Measurements from ENCODE around the gene TRMT44. TPM values are rescaled to one million over a fixed set of nuclear protein-coding genes. Genes with fewer than 3 reads are reported as not detected.

TRMT44 gene
- polyA plus RNA-seq, 1 experiment, result 7.0 TPM

DNA sequence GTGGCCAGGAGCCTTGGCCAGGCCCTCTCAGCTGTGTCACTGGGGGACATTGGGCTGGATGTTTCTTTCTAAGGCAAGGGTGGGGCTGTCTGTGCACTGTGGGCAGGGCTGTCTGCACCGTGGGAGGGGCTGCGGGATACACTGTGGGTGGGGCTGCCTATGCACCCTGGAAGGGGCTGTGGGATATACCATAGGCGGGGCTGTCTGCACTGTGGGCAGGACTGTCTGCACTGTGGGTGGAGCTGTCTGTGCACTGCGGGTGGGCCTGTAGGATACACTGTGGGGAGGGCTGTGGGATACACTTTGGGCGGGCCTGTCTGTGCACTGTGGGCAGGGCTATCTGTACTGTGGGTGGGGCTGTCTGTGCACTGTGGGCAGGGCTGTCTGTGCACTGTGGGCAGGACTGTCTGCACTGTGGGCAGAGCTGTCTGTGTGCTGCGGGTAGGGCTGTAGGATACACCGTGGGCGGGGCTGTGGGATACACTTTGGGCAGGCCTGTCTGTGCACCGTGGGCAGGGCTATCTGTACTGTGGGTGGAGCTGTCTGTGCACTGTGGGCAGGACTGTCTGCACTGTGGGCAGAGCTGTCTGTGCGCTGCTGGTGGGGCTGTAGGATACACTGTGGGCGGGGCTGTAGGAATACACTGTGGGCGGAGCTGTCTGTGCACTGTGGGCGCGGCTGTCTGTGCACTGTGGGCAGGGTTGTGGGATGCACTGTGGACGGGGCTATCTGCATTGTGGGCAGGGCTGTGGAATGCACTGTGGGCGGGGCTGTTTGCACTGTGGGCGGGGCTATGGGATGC lies 31.1 kb upstream of the TRMT44 start:
- CTCF ChIA-PET, result interaction anchor here (0.6 to 3.2 kb wide), 7 partner anchors 108 to 606 kb away, joined by 3 to 28 read pairs (median 5); no protein-coding TSS in a partner anchor
- no peak for DNase-seq (ENCODE audit: low read depth, low spot score)

DNA sequence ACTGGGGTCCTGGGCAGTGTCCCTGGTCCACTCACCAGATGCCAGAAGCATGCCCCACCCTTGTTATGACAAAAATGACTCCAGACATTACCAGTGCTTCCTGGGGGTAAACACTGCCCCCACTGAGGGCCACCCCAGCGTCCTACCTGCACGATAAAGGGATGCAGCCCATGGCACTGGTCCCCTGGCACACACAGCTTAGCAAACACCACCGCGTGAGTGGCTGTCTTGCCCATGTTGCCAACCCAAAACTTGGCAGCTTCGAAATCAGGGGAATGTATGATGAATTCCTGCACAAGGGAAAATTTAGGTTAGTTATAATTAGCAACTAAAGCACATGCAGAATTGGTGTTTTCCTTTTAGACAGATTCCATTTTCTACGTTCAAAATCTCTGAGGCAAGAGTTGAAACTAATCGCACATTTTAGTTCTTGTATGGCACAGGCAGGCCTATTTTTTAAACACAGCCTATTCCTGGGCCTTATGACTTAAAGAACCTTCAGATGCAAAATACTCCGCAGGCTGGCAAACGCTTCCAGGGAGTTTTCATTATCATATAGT lies 30.4 kb upstream of the TRMT44 start:
- TF ChIP-seq, protein P1, sequence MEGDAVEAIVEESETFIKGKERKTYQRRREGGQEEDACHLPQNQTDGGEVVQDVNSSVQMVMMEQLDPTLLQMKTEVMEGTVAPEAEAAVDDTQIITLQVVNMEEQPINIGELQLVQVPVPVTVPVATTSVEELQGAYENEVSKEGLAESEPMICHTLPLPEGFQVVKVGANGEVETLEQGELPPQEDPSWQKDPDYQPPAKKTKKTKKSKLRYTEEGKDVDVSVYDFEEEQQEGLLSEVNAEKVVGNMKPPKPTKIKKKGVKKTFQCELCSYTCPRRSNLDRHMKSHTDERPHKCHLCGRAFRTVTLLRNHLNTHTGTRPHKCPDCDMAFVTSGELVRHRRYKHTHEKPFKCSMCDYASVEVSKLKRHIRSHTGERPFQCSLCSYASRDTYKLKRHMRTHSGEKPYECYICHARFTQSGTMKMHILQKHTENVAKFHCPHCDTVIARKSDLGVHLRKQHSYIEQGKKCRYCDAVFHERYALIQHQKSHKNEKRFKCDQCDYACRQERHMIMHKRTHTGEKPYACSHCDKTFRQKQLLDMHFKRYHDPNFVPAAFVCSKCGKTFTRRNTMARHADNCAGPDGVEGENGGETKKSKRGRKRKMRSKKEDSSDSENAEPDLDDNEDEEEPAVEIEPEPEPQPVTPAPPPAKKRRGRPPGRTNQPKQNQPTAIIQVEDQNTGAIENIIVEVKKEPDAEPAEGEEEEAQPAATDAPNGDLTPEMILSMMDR (IDR thresholded peaks at IDR 0.05; ENCODE audit: low read depth, low read length), result no peak
- DNase-seq (ENCODE audit: low read depth, low spot score), result no peak
- H3K27me3 ChIP-seq (ENCODE audit: control insufficient read depth, insufficient read depth, low read length), result no peaks in the 10 kb centered on the region
- H3K27ac ChIP-seq (ENCODE audit: low read depth, low read length), result no peak overlapping the region
- CTCF ChIA-PET, result interaction anchor here (0.6 to 1.8 kb wide), 6 partner anchors 16 to 607 kb away, joined by 3 to 16 read pairs (median 3); no protein-coding TSS in a partner anchor
- H3K9me3 ChIP-seq (ENCODE audit: control insufficient read depth, insufficient read depth, low read length), result no peaks in the 10 kb centered on the region; the same call in 1 of the 2 replicates
- H3K4me3 ChIP-seq (ENCODE audit: low read depth, low read length), result no peak overlapping the region
- POLR2A ChIA-PET, result no interaction called here

More for the DNA sequence above, 31.1 kb upstream of the TRMT44 start:
- Histone ChIP-seq H3K27ac (ENCODE audit: low read depth, low read length) (no peak overlapping the region), H3K27me3 (ENCODE audit: control insufficient read depth, insufficient read depth, low read length) (no peaks in the 10 kb centered on the region), H3K4me3 (ENCODE audit: low read depth, low read length) (no peak overlapping the region), H3K9me3 (ENCODE audit: control insufficient read depth, insufficient read depth, low read length) (no peaks in the 10 kb centered on the region; the same call in 1 of the 2 replicates)
- POLR2A ChIA-PET, result no interaction called here
- TF ChIP-seq, protein P1 (IDR thresholded peaks at IDR 0.05; ENCODE audit: low read depth, low read length), result no peak

DNA sequence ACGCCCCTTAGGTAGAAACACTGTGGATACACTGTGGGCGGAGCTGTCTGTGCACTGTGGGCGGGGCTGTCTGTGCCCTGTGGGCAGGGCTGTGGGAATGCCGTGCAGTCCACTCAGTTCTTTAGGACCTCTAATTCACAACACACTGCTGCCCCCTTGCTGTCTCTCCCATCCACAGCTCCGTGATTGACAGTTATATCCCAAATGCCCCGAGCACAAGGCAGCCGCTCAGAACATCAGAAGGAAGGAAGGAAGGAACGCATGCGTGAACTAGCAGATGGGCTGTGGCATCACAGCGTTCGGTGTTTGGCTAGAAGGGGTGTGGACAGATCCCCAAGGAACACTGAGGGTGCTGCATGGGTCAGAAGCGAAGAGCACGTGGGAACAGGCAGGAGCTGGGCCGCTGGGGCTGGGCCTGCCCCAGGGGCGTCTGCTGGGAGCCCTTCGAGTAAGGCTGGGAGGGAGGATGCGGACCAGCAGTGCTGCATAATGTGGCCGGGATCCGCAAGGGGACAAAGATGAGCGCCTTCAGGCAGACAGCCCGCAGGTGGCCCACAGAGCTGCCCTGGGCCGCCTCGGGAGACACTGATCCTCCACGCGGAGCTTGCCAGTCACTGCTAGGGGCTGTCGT lies 29.8 kb upstream of the TRMT44 start:
- H3K4me3 ChIP-seq (ENCODE audit: low read depth, low read length), result no peak overlapping the region
- TF ChIP-seq, protein P1 (IDR thresholded peaks at IDR 0.05; ENCODE audit: low read depth, low read length), result peak; percentile 38
- no peak for DNase-seq (ENCODE audit: low read depth, low spot score)
- CTCF ChIA-PET, result interaction anchor here (0.9 to 1.8 kb wide), 5 partner anchors 16 to 234 kb away, joined by 3 to 16 read pairs (median 3); no protein-coding TSS in a partner anchor
- POLR2A ChIA-PET, result no interaction called here
- H3K27me3 ChIP-seq (ENCODE audit: control insufficient read depth, insufficient read depth, low read length), result no peaks in the 10 kb centered on the region
- H3K27ac ChIP-seq (ENCODE audit: low read depth, low read length), result no peak overlapping the region
- no peaks in the 10 kb centered on the region; the same call in 1 of the 2 replicates for H3K9me3 ChIP-seq (ENCODE audit: control insufficient read depth, insufficient read depth, low read length)

GRCh38 chr4:8411351-8412180 lies 29.0 kb upstream of the TRMT44 start:
- Histone ChIP-seq H3K9me3 (ENCODE audit: control insufficient read depth, insufficient read depth, low read length) (no peaks in the 10 kb centered on the region), H3K4me3 (ENCODE audit: low read depth, low read length) (no peak overlapping the region), H3K27me3 (ENCODE audit: control insufficient read depth, insufficient read depth, low read length) (no peaks in the 10 kb centered on the region), H3K27ac (ENCODE audit: low read depth, low read length) (no peak overlapping the region)
- CTCF ChIA-PET, result interaction anchor here (1.4 to 1.8 kb wide), 3 partner anchors 15 to 235 kb away, joined by 3 to 16 read pairs (median 5); no protein-coding TSS in a partner anchor
- POLR2A ChIA-PET, result no interaction called here
- no peak for DNase-seq (ENCODE audit: low read depth, low spot score)
- TF ChIP-seq, protein P1 (IDR thresholded peaks at IDR 0.05; ENCODE audit: low read depth, low read length), result no peak

All from AG04450 (cell line).